ENCODE data around the gene MRGPRG.
"Not testable (repeated sequence)": the region's sequence is repeated elsewhere in the genome, so short reads cannot be mapped to it uniquely, and the experiment has no call there.

MRGPRG gene

DNA sequence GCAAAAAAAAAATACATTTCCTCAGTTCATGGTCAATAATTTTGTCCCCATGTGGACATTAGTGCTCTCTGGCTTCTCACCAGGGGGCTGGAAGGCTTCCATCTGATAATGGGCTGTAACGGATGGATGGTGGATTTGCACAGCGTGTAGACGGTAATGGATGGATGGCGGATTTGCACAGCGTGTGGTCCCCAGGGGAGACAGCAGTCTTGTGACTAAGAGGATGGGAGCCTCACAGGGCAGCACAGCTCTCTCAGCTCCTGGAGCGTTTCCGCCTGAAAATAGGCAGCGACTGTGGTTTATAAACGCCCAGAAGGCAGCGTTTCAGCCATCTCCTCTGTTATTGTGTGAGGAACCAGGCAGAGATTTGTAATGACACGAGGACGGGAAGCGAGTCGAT lies 36.2 kb upstream of the MRGPRG start:
- WGBS (ENCODE audit: extremely low coverage, insufficient coverage, low lambda C conversion rate): no CpG with 5 or more reads among the region's 14 CpGs

DNA sequence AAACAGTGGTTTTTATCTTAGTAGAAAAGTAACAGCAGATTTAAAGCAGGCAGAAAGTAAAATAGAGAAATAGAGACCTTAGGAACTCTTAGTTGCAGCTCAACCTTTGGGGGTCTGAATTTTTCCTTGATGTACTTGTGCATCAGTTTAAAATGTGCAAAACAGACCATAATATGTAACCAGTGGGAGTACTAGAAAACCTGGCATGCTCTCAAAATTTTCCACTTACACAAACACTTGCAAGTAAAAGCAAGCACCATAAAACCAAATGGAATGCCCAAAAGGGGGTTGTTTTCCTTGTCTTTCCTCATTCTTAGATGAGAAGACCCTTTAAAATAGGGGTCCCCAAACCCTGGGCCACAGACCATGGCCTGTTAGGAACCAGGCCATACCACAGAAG lies 26.5 kb upstream of the MRGPRG start:
- Histone ChIP-seq H3K27me3 (ENCODE audit: insufficient read depth, low read length, poor library complexity) (no peaks in the 10 kb centered on the region), H2BK5ac (ENCODE audit: low read length) (no peak overlapping the region), H4K5ac (ENCODE audit: low read length) (no peak overlapping the region), H3K23ac (ENCODE audit: low read length) (no peak overlapping the region), H2AK5ac (ENCODE audit: low read length) (no peak overlapping the region), H2BK15ac (replicated peaks; ENCODE audit: low read depth) (no peak overlapping the region), H3K4ac (ENCODE audit: low read depth, low read length) (no peak overlapping the region), H3K4me3 (ENCODE audit: low read length) (no peak overlapping the region), H3K4me2 (ENCODE audit: low read length) (no peak overlapping the region), H3K36me3 (ENCODE audit: control insufficient read depth, insufficient read depth, low read length) (no peaks in the 10 kb centered on the region), H3K79me2 (ENCODE audit: control insufficient read depth, insufficient read depth, low read length) (no peaks in the 10 kb centered on the region), H3K4me1 (ENCODE audit: control insufficient read depth, low read depth, low read length) (peaks cover 2% of the 10 kb centered on the region), H2BK120ac (ENCODE audit: low read depth, low read length) (no peak overlapping the region), H3K79me1 (ENCODE audit: low read length) (no peaks in the 10 kb centered on the region), H3K18ac (ENCODE audit: low read length) (no peak overlapping the region), H3K56ac (ENCODE audit: low read length) (no peak overlapping the region), H3K9ac (ENCODE audit: low read length) (no peak overlapping the region), H3K27ac (ENCODE audit: low read depth, low read length) (no peak overlapping the region), H4K8ac (ENCODE audit: low read depth, low read length) (no peak overlapping the region)
- no peak for DNase-seq

More for the DNA sequence above, 36.2 kb upstream of the MRGPRG start:
- H2BK120ac ChIP-seq (ENCODE audit: low read depth, low read length); H3K27me3 ChIP-seq (ENCODE audit: insufficient read depth, low read length, poor library complexity); H3K79me1 ChIP-seq (ENCODE audit: low read length); H3K4me1 ChIP-seq (ENCODE audit: control insufficient read depth, low read depth, low read length); H3K23ac ChIP-seq (ENCODE audit: low read length); H3K27ac ChIP-seq (ENCODE audit: low read depth, low read length); H3K56ac ChIP-seq (ENCODE audit: low read length); H3K18ac ChIP-seq (ENCODE audit: low read length); DNase-seq; H3K36me3 ChIP-seq (ENCODE audit: control insufficient read depth, insufficient read depth, low read length); H2BK5ac ChIP-seq (ENCODE audit: low read length); H4K8ac ChIP-seq (ENCODE audit: low read depth, low read length); H3K79me2 ChIP-seq (ENCODE audit: control insufficient read depth, insufficient read depth, low read length); H3K4ac ChIP-seq (ENCODE audit: low read depth, low read length); H4K5ac ChIP-seq (ENCODE audit: low read length); H2AK5ac ChIP-seq (ENCODE audit: low read length); H2BK15ac ChIP-seq (replicated peaks; ENCODE audit: low read depth); H3K9ac ChIP-seq (ENCODE audit: low read length); H3K4me2 ChIP-seq (ENCODE audit: low read length); H3K4me3 ChIP-seq (ENCODE audit: low read length): not testable (repeated sequence)

DNA sequence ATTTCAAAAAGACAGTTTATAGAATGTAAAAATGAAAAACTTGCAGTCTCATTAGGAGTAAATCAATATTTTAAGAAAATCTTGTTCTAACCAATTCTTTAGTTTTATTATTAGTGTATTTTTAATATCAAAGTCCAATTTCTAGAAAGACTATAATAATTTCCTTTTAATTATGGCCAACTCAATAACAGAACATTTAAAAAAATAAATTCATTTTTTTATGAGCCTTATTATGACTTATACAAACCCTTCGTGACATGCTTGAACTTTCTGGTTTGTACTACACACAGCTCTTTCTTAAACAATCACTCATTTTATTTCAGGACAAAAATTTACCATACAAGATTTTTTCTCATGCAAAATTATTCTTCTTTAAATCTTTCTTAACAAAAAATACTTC lies 25.3 kb upstream of the MRGPRG start:
- no peak overlapping the region for H3K23ac ChIP-seq (ENCODE audit: low read length)
- no peak overlapping the region for H3K4me2 ChIP-seq (ENCODE audit: low read length)
- no peak overlapping the region for H3K9ac ChIP-seq (ENCODE audit: low read length)
- no peaks in the 10 kb centered on the region for H3K27me3 ChIP-seq (ENCODE audit: insufficient read depth, low read length, poor library complexity)
- peaks cover 2% of the 10 kb centered on the region for H3K4me1 ChIP-seq (ENCODE audit: control insufficient read depth, low read depth, low read length)
- no peak overlapping the region for H2BK5ac ChIP-seq (ENCODE audit: low read length)
- no peak overlapping the region for H4K8ac ChIP-seq (ENCODE audit: low read depth, low read length)
- H3K18ac ChIP-seq (ENCODE audit: low read length): no peak overlapping the region
- no peak overlapping the region for H4K5ac ChIP-seq (ENCODE audit: low read length)
- H3K27ac ChIP-seq (ENCODE audit: low read depth, low read length): no peak overlapping the region
- no peak overlapping the region for H3K4me3 ChIP-seq (ENCODE audit: low read length)
- H3K79me1 ChIP-seq (ENCODE audit: low read length): no peaks in the 10 kb centered on the region
- H2AK5ac ChIP-seq (ENCODE audit: low read length): no peak overlapping the region
- no peak overlapping the region for H2BK15ac ChIP-seq (replicated peaks; ENCODE audit: low read depth)
- WGBS (ENCODE audit: extremely low coverage, insufficient coverage, low lambda C conversion rate): no CpG with 5 or more reads among the region's 1 CpG
- H3K36me3 ChIP-seq (ENCODE audit: control insufficient read depth, insufficient read depth, low read length): no peaks in the 10 kb centered on the region
- H3K56ac ChIP-seq (ENCODE audit: low read length): no peak overlapping the region
- no peak overlapping the region for H3K4ac ChIP-seq (ENCODE audit: low read depth, low read length)
- H3K79me2 ChIP-seq (ENCODE audit: control insufficient read depth, insufficient read depth, low read length): no peaks in the 10 kb centered on the region
- no peak overlapping the region for H2BK120ac ChIP-seq (ENCODE audit: low read depth, low read length)
- DNase-seq: no peak

DNA sequence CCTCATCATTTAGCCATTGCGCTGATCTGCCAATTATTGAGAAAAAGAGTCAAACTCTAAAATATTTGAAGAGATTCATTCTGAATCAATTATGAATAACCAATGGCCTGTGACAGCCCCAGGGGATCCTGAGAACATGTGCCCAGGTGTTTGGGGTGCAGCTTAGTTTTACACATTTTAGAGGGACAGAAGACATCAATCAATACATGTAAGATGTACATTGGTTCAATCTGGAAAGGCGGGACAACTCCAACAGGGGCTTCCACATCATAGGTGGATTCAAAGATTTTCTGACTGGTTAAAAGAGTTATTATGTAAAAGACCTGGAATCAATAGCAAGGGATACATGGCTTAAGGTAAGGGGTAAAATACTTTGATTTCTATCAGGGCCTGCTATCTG lies 18.5 kb upstream of the MRGPRG start:
- no peak overlapping the region for H3K9ac ChIP-seq (ENCODE audit: low read length)
- no peak for DNase-seq

DNA sequence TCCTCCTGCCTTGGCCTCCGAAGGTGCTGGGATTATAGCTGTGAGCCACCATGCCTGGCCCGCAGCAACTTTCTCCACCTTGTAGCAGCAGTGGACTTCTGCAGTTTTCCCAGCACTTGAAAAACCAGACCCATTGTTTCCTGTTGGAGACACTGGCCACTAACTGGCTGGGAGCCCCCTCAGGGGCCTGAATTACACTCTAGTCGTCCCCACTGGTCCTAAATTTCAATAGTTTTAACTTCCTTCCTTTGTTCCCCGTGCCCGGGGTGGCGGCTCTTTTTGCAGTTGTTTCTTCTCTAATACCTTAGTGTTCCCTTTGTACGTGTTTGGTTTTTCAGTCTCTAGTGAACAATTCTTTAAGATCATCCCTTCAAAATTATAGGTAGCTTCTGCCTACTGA lies 16.2 kb upstream of the MRGPRG start:
- Histone ChIP-seq H3K4me3 (ENCODE audit: low read length) (no peak overlapping the region), H2BK15ac (replicated peaks; ENCODE audit: low read depth) (no peak overlapping the region), H4K5ac (ENCODE audit: low read length) (no peak overlapping the region), H4K8ac (ENCODE audit: low read depth, low read length) (no peak overlapping the region), H3K27ac (ENCODE audit: low read depth, low read length) (no peak overlapping the region), H3K4me1 (ENCODE audit: control insufficient read depth, low read depth, low read length) (no peaks in the 10 kb centered on the region), H3K79me2 (ENCODE audit: control insufficient read depth, insufficient read depth, low read length) (no peaks in the 10 kb centered on the region), H3K4ac (ENCODE audit: low read depth, low read length) (no peak overlapping the region), H2BK5ac (ENCODE audit: low read length) (no peak overlapping the region), H2BK120ac (ENCODE audit: low read depth, low read length) (no peak overlapping the region), H3K4me2 (ENCODE audit: low read length) (no peak overlapping the region), H3K79me1 (ENCODE audit: low read length) (no peaks in the 10 kb centered on the region), H3K9ac (ENCODE audit: low read length) (no peak overlapping the region), H3K27me3 (ENCODE audit: insufficient read depth, low read length, poor library complexity) (no peaks in the 10 kb centered on the region), H3K23ac (ENCODE audit: low read length) (no peak overlapping the region), H3K56ac (ENCODE audit: low read length) (no peak overlapping the region), H2AK5ac (ENCODE audit: low read length) (no peak overlapping the region), H3K18ac (ENCODE audit: low read length) (no peak overlapping the region), H3K36me3 (ENCODE audit: control insufficient read depth, insufficient read depth, low read length) (no peaks in the 10 kb centered on the region)
- no CpG with 5 or more reads among the region's 7 CpGs for WGBS (ENCODE audit: extremely low coverage, insufficient coverage, low lambda C conversion rate)
- no peak for DNase-seq

More for the DNA sequence above, 18.5 kb upstream of the MRGPRG start:
- no CpG with 5 or more reads among the region's 2 CpGs for WGBS (ENCODE audit: extremely low coverage, insufficient coverage, low lambda C conversion rate)
- no peak overlapping the region for H2BK5ac ChIP-seq (ENCODE audit: low read length)
- no peak overlapping the region for H3K27ac ChIP-seq (ENCODE audit: low read depth, low read length)
- no peaks in the 10 kb centered on the region for H3K27me3 ChIP-seq (ENCODE audit: insufficient read depth, low read length, poor library complexity)
- H3K79me2 ChIP-seq (ENCODE audit: control insufficient read depth, insufficient read depth, low read length): no peaks in the 10 kb centered on the region
- no peak overlapping the region for H3K56ac ChIP-seq (ENCODE audit: low read length)
- no peaks in the 10 kb centered on the region for H3K36me3 ChIP-seq (ENCODE audit: control insufficient read depth, insufficient read depth, low read length)
- no peak overlapping the region for H4K8ac ChIP-seq (ENCODE audit: low read depth, low read length)
- no peak overlapping the region for H3K4ac ChIP-seq (ENCODE audit: low read depth, low read length)
- no peaks in the 10 kb centered on the region for H3K79me1 ChIP-seq (ENCODE audit: low read length)
- H4K5ac ChIP-seq (ENCODE audit: low read length): no peak overlapping the region
- H3K4me3 ChIP-seq (ENCODE audit: low read length): no peak overlapping the region
- peaks cover 2% of the 10 kb centered on the region for H3K4me1 ChIP-seq (ENCODE audit: control insufficient read depth, low read depth, low read length)
- H2BK120ac ChIP-seq (ENCODE audit: low read depth, low read length): no peak overlapping the region
- no peak overlapping the region for H3K4me2 ChIP-seq (ENCODE audit: low read length)
- H3K18ac ChIP-seq (ENCODE audit: low read length): no peak overlapping the region
- no peak overlapping the region for H2BK15ac ChIP-seq (replicated peaks; ENCODE audit: low read depth)
- H2AK5ac ChIP-seq (ENCODE audit: low read length): no peak overlapping the region
- no peak overlapping the region for H3K23ac ChIP-seq (ENCODE audit: low read length)

DNA sequence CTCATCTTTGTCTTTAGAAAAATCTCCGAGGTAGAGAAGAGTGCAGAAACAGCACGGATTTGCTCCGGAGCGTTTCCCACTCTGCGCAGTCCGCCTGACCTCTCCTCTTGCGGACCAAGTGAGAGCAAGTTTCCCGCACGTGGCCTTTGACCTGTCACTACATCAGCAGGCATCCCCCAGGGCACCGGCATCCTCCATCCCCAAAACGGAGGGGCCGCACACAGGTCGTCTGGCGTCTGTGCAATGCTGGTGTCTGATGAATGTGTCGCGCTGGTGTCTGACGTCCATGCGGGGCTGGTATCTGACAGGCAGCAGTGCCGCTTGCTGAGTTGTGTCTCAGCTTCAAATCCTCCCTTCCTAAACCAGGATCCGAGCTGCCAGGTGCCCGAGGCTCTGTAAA lies 14.3 kb upstream of the MRGPRG start:
- no peak overlapping the region for H3K9ac ChIP-seq (ENCODE audit: low read length)
- H3K79me2 ChIP-seq (ENCODE audit: control insufficient read depth, insufficient read depth, low read length): no peaks in the 10 kb centered on the region
- no peak overlapping the region for H3K18ac ChIP-seq (ENCODE audit: low read length)
- H3K4ac ChIP-seq (ENCODE audit: low read depth, low read length): no peak overlapping the region
- no peak overlapping the region for H2BK120ac ChIP-seq (ENCODE audit: low read depth, low read length)
- no peak overlapping the region for H4K5ac ChIP-seq (ENCODE audit: low read length)
- H3K56ac ChIP-seq (ENCODE audit: low read length): no peak overlapping the region
- H3K36me3 ChIP-seq (ENCODE audit: control insufficient read depth, insufficient read depth, low read length): no peaks in the 10 kb centered on the region
- no peak overlapping the region for H3K27ac ChIP-seq (ENCODE audit: low read depth, low read length)
- no peak overlapping the region for H4K8ac ChIP-seq (ENCODE audit: low read depth, low read length)
- H2AK5ac ChIP-seq (ENCODE audit: low read length): no peak overlapping the region
- H3K4me3 ChIP-seq (ENCODE audit: low read length): no peak overlapping the region
- no peak overlapping the region for H3K4me2 ChIP-seq (ENCODE audit: low read length)
- H3K27me3 ChIP-seq (ENCODE audit: insufficient read depth, low read length, poor library complexity): no peaks in the 10 kb centered on the region
- H2BK5ac ChIP-seq (ENCODE audit: low read length): no peak overlapping the region
- H3K23ac ChIP-seq (ENCODE audit: low read length): no peak overlapping the region
- no peaks in the 10 kb centered on the region for H3K4me1 ChIP-seq (ENCODE audit: control insufficient read depth, low read depth, low read length)
- no peak overlapping the region for H2BK15ac ChIP-seq (replicated peaks; ENCODE audit: low read depth)
- no peak for DNase-seq
- no CpG with 5 or more reads among the region's 21 CpGs for WGBS (ENCODE audit: extremely low coverage, insufficient coverage, low lambda C conversion rate)
- no peaks in the 10 kb centered on the region for H3K79me1 ChIP-seq (ENCODE audit: low read length)

Data from mesendoderm (in vitro differentiated cells).